Measurements from ENCODE around the gene NUP205.
A peak's percentile ranks its signal among the peaks of the same experiment; 100 is the strongest.
"Not testable (repeated sequence)": the region's sequence is repeated elsewhere in the genome, so short reads cannot be mapped to it uniquely, and the experiment has no call there.

The NUP205 gene

DNA sequence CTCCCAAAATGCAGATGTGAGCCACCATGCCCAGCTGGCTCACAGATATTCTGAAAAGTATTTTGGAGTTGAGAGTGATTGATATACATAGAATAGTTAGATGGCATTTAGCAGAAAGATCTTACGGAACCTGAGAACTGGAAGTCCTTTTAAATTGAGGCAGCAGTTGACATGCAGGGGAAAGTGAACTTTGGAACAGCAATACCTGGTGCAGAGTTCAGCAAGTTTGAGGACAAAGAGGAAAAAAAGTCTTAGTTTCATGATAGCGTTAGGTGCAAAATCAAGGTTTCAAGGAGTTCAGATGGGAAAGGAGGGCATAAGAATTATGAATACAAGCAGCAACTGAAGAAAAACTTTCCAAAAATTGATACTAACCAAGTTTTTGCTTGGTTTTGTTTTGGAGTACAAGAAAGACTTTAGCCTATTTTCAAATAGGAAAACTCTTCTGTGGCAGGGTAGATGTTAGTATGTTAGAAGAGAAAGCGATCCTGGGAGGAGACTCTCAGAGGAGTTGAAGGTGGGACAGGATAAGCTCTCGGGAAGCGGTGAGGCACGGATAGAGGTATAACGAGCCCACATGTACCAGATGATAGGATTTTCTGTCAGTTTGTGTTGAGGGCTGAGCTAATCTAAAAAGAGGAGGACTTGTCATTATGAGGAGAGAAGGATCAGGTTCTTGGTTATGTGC is 76.6 kb downstream of the NUP205 start:
- no peak for DNase-seq

DNA sequence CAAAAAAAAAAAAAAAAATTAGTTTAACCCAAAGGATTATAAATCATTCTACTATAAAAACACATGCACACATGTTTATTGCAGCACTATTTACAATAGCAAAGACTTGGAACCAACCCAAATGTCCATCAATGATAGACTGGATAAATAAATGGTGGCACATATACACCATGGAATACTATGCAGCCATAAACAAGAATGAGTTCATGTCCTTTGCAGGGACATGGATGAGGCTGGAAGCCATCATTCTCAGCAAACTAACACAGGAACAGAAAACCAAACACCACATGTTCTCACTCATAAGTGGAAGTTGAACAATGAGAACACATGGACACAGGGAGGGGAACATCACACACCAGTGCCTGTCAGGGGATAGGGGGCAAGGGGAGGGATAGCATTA is 82.0 kb downstream of the NUP205 start:
- not testable (repeated sequence) for DNase-seq

DNA sequence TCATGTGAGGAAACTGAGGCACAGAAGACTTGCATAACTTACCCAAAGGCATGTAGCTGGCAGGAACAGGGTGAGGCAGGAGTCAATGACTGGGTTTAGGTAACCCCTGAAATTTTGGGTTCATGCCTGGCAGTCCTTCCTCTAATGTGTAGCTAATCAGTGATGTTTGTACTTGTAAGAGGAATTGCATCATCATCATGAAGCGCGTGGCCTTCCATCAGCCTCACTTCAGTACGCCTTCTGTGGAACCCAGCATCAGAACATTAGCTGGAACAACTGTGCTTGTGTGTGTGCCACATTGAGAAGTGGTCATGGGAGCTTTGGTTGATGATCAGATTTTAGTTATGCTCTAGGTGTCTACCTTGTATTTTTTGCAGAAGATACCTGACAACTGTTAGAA is 86.4 kb downstream of the NUP205 start:
- DNase-seq = no peak

DNA sequence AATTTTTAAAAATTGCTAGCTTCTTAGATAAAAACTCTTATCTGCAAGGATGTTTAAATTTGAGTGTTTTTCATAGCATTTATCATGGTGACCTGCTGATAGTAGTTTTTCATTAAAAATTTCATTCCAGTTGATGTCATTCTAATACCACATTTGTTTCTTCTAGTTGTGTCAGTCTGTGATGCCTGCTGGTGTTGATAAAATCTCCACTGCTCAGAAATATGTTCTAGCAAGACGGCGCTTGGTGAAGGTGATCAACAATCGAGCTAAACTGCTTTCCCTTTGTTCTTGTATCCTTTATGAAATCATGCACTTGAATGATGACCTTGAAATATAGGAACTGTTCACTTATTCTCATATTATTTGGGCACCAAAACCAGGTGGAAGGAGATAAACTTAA is 87.0 kb downstream of the NUP205 start:
- no peak for DNase-seq

DNA sequence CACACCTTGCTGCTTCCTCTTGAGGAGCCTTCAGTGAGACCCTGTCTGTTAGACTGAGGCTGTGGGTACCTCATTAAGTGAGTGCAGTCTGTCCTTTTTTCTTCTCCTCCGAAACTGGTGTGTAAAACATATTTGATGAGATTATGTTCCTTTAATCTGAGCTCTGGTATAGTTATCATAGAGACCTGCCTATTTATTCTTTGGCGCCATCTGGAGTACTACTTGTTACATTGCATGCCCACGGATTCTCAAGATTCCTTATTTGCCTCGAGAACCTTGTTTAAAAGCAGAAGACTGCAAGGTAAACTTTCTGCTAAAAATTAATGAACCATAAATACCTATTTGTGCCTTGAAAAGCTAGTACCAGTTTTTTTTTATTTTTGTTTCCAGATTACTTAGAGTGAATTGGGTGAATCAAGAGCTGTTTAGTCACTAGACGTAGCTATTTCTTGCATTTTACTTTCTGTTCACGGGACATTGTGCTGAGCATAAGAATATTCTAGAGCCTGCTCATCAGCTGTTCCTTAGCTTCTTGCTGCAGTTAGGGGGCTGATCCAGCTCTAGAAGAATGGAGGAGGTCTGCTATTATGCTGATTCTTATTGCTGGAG is 87.7 kb downstream of the NUP205 start:
- peak; percentile 38 for DNase-seq

DNA sequence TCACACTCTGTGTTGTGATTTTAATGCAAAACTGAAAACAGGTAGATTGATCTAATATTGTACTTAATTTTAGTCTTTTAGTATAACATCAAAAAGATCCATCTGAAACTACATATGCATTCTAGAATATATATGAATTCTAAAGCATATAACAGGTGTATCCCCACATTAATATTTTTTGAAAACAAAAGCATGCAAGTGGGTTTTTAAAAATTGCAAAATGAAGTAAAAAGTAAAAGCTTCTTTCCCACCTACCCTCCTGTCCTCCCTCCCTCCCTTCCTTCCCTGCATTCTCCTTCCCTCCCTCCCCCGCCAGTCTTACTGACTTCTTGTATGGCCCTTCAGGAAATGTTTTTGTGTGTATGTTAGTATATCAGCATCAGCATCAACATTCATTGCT is 90.0 kb downstream of the NUP205 start:
- DNase-seq = no peak

DNA sequence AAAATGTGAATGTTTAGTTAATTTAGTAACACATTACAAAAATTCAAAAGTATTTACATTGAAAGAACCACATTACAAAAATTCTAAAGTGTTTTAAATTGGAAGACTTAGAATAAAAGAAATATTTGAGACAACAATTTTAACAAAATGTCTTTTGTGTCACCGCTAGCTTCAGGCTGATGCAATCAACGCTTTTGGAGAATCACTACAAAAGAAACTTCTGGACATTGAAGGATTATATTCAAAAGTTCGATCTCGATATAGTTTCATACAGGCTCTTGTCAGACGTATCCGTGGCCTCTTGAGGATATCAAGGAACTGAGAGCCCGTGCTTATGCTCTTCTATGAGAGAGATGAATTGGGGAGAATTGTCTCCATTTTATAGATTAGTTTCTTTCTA is 90.5 kb downstream of the NUP205 start:
- no peak for DNase-seq

DNA sequence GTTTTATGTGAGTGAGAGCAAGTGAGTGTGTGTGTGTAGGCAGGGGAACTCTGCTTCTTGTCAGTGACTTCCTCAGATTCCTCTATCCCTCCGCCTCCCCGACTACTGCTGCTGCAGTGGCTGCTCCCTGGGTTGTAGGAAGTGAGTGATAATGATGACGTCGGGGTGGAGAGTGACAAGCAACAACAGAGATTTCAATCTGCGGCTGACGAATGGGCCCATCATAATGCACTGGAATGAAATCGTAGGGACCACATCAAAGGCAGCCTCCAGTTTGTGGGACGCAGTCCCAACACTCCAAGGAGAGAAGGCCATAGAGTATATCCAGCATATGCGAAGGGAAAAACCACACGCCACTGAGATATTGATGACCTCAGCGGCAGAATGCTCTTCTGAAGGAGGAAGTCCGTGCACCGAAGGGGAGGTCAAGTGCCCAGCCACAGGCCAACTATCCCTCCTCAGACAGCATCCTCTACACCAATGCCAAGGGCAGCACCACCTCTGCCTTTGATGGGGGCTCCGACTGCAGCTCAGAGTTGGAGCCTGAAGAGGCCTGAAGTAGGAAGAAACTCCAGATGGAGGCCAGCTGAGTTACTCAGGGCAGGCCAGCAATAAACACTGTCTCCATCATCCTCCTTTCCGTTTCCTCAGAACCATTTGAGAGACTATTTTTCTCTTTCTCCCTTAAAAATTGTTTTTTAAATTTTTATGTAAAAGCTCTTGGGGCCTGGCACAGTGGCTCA is 93.3 kb downstream of the NUP205 start:
- DNase-seq = peak; percentile 93

DNA sequence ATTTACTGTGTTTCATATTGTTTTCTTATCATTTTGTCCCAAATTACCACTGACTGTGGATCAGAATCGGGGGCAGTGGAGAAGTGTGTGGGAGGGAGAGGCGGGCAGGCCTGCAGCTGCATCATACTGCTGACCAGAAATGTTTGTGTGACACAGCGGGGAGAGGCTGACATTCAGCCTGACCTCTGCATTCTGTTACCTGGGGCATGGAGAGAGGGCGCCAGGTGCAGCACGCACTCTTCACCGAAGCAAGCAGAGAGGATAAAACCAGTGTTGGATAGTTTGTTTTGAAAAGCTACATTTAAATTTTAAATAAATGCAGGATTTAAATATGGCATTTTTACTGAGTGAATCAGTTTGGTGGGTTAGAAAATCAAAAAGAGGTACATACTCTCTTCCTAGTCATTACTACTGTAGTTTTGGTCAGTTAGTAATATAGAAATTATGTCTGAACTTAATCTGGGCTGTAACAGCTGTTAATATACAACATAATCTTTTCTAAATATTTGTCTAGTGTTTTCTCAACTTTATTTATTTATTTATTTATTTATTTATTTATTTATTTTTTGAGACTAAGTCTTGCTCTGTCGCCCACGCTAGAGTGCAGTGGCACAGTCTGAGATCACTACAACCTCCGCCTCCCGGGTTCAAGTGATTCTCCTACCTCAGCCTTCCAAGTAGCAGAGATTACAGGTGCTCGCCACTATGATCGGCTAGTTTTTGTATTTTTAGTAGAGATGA is 95.8 kb downstream of the NUP205 start:
- DNase-seq = no peak

DNA sequence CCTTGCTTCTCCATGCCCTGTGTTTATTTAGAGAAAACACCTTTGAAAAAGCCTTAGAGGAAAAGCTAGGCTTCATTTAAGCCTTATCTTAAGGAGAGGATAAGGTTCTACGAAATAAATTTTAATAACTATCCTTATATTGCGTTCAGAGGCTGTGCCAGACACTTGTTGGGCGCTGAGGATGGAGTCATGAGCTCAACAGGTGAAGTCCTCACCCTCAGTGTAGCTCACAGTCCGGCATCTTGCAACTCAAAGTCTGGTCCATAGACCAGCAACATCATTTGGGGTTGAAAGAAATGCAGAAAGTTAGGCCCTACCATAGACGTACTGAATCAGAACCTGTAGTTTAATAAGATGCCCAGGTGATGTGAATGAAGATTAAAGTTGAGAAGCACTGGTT is 100.8 kb downstream of the NUP205 start:
- DNase-seq = no peak

DNA sequence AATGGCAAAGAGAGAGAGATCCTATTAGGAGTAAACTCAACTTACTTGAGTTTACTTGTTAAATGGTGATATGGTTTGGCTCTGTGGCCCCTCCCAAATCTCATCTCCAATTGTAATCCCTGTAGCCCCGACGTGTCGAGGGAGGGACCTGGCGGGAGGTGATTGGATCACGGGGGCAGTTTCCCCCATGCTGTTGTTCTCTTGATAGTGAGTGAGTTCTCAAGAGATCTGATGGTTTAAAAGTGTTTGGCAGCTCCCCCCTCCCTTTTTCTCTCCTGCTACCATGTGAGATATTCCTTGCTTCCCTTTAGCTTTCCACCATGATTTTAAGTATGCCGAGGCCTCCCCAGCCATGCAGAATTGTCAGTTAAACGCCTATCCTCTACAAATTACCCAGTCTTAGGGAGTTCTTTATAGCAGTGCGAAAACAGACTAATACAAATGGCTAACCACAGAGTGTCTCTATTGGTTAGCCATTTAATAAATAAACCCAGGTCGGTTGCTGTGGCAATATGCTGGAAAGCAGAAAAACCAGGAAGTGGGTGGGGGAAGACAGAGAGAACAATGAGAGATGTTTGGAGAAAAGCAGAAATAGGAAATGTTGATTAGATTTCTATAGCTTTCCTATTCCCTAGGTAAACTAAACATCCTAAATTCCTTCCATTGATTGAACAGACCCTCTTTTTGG is 101.6 kb downstream of the NUP205 start:
- no peak for DNase-seq

DNA sequence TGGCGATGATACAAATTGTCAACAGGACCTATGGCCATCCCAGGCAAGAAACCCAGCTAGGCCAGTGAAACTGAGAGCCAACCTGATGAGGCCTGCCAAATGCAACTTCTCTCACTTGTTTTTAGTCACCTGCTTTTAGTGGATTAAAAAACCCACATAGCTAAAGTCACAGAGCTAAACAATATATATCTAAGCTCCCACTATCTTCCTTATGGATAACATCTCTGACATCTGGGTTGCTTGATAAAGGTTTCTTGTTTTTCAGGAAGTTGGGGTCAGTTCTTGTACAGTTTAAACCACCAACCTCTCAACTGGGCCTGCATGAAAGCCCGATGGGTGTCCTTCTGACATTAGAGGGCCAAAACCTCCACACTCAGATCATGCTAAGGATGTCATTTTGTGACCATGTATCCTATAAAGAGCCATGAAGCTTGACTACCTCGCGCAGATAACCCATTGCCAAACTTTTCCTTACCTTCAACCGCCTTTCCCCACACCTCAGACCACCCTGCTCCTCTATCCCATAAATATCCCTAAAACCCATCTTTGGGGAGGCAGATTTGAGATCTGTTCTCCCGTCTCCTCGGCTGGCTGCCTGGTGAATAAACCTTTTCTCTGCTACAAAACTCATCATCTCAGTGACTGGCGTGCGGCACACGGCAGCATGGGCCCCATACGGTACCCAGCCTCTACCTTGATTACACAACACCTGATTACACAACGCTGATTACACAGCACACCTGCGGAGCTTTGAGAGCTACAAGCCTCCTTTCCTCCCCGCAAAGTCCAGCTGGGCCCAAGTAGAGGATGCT is 103.8 kb downstream of the NUP205 start:
- no peak for DNase-seq

DNA sequence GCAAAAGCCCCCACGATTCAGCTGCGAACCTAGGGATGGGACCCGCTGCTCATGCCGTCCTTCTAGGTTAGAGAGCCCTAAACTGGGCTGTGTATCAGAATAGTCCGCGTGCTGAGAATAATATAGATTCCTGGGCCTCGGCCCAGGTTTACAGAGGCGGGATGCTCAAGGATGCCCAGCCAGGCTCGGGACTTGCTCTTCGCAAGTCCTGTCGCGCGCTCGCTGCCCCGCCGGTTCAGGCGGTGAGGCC is 104.3 kb downstream of the NUP205 start:
- no peak for DNase-seq

DNA sequence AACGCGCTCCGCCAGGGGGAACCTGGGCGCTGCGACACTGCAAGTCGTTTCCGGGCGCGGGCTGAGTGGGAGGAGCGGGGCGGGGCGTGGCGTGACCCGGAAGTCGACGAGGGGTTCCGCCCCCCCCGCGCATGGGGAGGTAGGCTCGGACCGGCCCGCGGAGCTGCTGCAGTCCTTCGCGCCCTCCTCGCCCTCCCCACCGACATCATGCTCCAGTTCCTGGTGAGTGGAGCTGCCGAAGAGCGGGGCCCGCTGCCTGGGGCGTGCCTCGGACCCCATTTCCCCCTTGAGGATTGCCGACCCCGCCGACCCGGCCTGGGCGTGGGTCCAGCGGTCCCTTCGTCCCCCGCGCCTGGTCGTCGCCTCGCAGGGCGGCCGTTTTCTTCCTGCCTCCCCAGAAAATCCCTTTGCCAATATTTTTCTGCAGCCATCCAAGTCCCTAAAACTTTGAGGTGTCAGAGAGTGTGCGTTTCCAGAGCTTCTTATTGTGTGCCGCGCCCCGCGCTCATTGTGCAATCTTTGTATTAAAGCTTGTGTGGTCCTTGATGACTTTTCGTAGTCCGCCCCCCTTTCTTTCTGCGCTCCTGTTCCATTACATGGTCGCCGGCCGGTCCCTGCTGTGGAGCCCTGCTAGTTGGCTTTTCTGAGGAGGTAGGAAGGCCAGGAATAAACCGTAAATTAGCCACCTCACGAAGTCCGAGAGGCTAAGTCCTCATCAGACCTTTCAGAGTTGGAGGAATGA is 104.8 kb downstream of the NUP205 start, which contains the start of gene STMP1:
TSS of gene STMP1 (plus strand) at position 142 of the 742 bp plus-strand sequence.
- DNase-seq = peak; percentile 95

DNA sequence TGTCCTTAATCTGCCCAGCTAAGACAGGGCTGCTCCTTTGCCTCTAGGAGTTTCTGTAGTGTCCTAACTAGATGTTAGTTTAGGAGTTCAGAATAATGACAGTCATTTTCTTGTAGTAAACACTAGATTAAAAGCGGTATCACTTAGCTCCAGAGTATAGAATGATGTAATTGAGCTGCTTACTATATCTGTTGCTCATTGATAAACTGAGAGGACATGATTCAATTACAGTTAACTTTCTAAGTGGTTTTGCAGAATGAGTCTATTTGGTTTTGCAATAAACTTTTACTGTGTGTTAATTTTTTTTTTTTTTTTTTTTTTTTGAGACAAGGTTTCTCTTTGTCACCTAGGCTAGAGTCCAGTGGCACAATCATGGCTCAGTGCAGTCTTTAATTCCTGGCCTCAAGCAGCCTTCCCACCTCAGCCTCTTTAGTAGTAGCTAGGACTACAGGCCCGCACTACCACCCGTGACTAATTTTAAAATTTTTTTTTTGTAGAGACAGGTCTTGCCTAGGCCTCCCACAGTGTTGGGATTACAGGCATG is 106.4 kb downstream of the NUP205 start:
- DNase-seq = peak; percentile 45

DNA sequence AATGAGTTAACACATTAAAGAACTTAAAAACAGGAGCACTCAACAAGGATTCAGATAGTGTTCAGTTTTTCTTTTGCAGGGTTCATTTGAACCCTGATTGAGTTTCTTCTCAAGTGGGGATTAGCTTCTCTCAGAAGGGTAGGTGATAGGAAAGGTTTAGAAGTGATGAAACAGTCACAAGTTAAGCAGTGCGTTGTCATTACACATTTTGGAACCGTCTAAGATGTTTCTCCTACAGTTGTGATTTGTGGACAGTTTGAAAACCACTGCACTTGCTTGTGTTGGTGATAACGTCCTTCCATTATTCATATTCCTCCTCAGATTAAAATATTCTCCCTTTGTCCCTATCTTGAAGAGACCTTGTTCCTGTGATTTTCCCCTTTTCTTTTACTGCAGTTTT is 107.3 kb downstream of the NUP205 start:
- no peak for DNase-seq

DNA sequence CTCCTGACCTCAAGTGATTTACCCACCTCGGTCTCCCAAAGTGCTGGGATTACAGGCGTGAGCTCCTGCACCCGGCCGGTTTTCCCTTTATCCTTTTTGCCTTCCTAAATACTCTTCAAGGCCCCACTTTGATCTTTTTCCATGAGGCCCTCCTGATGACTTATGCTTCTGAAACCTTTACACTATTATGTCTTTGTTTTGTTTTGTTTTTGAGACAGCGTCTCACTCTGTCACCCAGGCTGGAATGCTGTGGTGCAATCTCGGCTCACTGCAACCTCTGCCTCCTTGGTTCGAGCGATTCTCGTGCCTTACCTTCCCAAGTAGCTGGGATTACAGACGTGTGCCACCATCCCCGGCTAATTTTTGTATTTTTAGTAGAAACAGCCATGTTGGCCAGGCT is 108.4 kb downstream of the NUP205 start:
- no peak for DNase-seq

DNA sequence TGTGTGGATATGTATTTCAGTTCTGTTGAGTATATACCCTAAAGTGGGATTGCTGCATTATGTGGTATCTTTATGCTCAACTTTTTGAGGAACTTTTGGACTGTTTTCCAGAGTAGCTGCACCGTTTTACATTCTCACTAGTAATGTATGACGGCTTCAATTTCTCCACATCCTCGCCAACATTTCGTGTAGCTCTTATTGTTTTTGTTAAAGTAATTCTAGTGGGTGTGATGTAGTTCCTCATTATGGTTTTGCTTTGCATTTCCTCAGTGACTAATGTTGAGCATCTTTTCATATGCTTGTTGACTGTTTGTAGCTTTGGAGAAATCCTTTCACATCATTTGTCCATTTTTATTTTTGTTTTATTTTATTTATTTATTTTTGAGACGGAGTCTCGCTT is 109.1 kb downstream of the NUP205 start:
- DNase-seq = no peak

DNA sequence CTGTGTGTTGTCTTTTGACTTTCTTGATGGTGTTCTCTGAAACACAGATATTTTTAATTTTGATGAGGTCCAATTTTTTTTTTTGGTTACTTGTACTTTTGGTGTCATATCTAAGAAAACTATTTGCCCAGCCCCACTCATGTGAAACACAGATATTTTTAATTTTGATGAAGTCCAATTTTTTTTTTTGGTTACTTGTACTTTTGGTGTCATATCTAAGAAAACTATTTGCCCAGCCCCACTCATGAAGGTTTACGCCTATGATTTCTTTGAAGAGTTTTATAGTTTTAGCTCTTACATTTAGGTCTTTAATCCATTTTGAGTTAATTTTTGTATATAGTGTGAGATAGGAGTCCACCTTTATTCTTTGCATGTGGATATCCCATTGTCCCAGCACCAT is 109.9 kb downstream of the NUP205 start:
- DNase-seq = not testable (repeated sequence)

DNA sequence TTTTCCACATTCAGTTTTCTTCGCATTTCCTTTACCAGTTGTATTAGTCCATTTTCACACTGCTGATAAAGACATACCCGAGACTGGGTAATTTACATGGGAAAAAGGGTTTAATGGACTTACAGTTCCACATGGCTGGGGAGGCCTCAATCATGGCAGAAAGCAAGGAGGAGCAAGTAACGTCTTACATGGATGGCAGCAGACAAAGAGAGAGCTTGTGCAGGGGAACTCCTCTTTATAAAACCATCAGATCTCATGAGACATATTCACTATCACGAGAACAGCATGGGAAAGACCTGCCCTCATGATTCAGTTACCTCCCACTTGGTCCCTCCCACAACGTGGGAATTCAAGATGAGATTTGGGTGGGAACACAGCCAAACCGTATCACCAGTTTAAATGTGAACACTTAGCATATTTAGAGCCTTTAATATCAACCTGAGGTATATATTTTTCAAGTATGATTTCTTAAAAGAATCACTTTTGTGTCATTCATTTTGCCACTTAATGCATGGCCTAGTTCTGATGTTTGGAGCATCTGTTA is 111.2 kb downstream of the NUP205 start:
- DNase-seq = not testable (repeated sequence)

DNA sequence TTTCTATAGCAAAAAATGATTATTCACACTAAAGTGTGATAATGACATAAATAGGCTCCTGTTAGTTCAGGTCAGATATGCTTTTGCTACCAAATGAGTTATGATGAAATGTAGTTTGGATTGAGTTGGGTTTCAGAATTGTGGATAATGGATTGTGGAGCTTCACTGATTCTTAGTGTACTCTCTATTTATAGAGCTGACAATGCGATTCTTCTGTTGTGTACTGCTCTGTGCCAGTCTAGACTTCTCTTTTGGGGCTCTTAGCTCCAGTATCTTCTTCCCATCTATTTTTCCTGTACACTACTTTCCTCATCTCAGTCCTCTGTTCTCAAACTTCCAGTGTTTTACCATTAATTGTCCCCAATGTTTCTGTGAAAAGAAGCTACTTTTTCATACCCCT is 112.1 kb downstream of the NUP205 start:
- DNase-seq = no peak
